ENCODE measurements around the gene SORCS2. TPM values are rescaled to one million over a fixed set of nuclear protein-coding genes. Genes with fewer than 3 reads are reported as not detected.

SORCS2 gene
- total RNA-seq, 1 experiment from 2014 or later, result not detected

GRCh38 chr4:7333024-7333780 is 140.9 kb downstream of the SORCS2 start:
- H3K4me3 Mint-ChIP-seq (ENCODE audit: low read depth, unreplicated experiment), result no peak overlapping the region
- no peak for TF ChIP-seq CTCF (IDR thresholded peaks at IDR 0.05; ENCODE audit: unreplicated experiment)
- no peak overlapping the region for H3K27ac Mint-ChIP-seq (ENCODE audit: unreplicated experiment)
- H3K27me3 Mint-ChIP-seq (ENCODE audit: unreplicated experiment), result peaks cover 78% of the 10 kb centered on the region
- intact Hi-C loops (cut with micrococcal nuclease; ENCODE audit: unreplicated experiment), result no loop called here
- peaks cover 3% of the 10 kb centered on the region for H3K9me3 Mint-ChIP-seq (ENCODE audit: low read depth, unreplicated experiment)
- H3K36me3 Mint-ChIP-seq (ENCODE audit: insufficient read depth, unreplicated experiment), result no peaks in the 10 kb centered on the region
- DNase-seq, result no peak
- CTCF ChIA-PET, result no interaction called here
- no TSS peak for BruUV-seq (replicated peaks)
- no peaks in the 10 kb centered on the region for H3K4me1 Mint-ChIP-seq (ENCODE audit: low read depth, unreplicated experiment)

GRCh38 chr4:7333801-7334421 is 141.6 kb downstream of the SORCS2 start:
- Mint-ChIP-seq H3K27me3 (ENCODE audit: unreplicated experiment) (peaks cover 80% of the 10 kb centered on the region), H3K9me3 (ENCODE audit: low read depth, unreplicated experiment) (peaks cover 3% of the 10 kb centered on the region), H3K4me1 (ENCODE audit: low read depth, unreplicated experiment) (no peaks in the 10 kb centered on the region), H3K27ac (ENCODE audit: unreplicated experiment) (no peak overlapping the region), H3K4me3 (ENCODE audit: low read depth, unreplicated experiment) (no peak overlapping the region), H3K36me3 (ENCODE audit: insufficient read depth, unreplicated experiment) (no peaks in the 10 kb centered on the region)
- CTCF ChIA-PET, result interaction anchor here (0.6 kb wide), 3 partner anchors 38 to 343 kb away, joined by 3 to 9 read pairs (median 4); no protein-coding TSS in a partner anchor
- intact Hi-C loops (cut with micrococcal nuclease; ENCODE audit: unreplicated experiment), result no loop called here
- BruUV-seq (replicated peaks), result no TSS peak
- no peak for DNase-seq
- no peak for TF ChIP-seq CTCF (IDR thresholded peaks at IDR 0.05; ENCODE audit: unreplicated experiment)

- Mint-ChIP-seq H3K27ac (ENCODE audit: unreplicated experiment) (no peak overlapping the region), H3K4me3 (ENCODE audit: low read depth, unreplicated experiment) (no peak overlapping the region), H3K4me1 (ENCODE audit: low read depth, unreplicated experiment) (no peaks in the 10 kb centered on the region), H3K9me3 (ENCODE audit: low read depth, unreplicated experiment) (peaks cover 3% of the 10 kb centered on the region), H3K36me3 (ENCODE audit: insufficient read depth, unreplicated experiment) (no peaks in the 10 kb centered on the region), H3K27me3 (ENCODE audit: unreplicated experiment) (peaks cover 76% of the 10 kb centered on the region)
- intact Hi-C loops (cut with micrococcal nuclease; ENCODE audit: unreplicated experiment), result no loop called here
- TF ChIP-seq CTCF (IDR thresholded peaks at IDR 0.05; ENCODE audit: unreplicated experiment), result no peak
- no TSS peak for BruUV-seq (replicated peaks)
- no peak for DNase-seq
- CTCF ChIA-PET, result interaction anchor here (0.6 to 1.9 kb wide), 6 partner anchors 22 to 343 kb away, joined by 3 to 9 read pairs (median 4); partner anchors contain the start of gene SORCS2
These were observed 142.4 kb downstream of the SORCS2 start for GRCh38 chr4:7334521-7335275.

- no TSS peak for BruUV-seq (replicated peaks)
- no peaks in the 10 kb centered on the region for H3K4me1 Mint-ChIP-seq (ENCODE audit: low read depth, unreplicated experiment)
- H3K9me3 Mint-ChIP-seq (ENCODE audit: low read depth, unreplicated experiment), result peaks cover 3% of the 10 kb centered on the region
- CTCF ChIA-PET, result interaction anchor here (1.0 to 1.9 kb wide), 4 partner anchors 9 to 144 kb away, joined by 4 to 5 read pairs (median 4); partner anchors contain the start of gene SORCS2
- peak; percentile 54 for TF ChIP-seq CTCF (IDR thresholded peaks at IDR 0.05; ENCODE audit: unreplicated experiment)
- H3K27ac Mint-ChIP-seq (ENCODE audit: unreplicated experiment), result no peak overlapping the region
- no peaks in the 10 kb centered on the region for H3K36me3 Mint-ChIP-seq (ENCODE audit: insufficient read depth, unreplicated experiment)
- intact Hi-C loops (cut with micrococcal nuclease; ENCODE audit: unreplicated experiment), result no loop called here
- peak; percentile 70 for DNase-seq
- H3K4me3 Mint-ChIP-seq (ENCODE audit: low read depth, unreplicated experiment), result no peak overlapping the region
- peaks cover 68% of the 10 kb centered on the region for H3K27me3 Mint-ChIP-seq (ENCODE audit: unreplicated experiment)
These were observed 143.2 kb downstream of the SORCS2 start for GRCh38 chr4:7335344-7336066.
